Measurements from ENCODE around the gene ING1.
"Not testable (repeated sequence)": the region's sequence is repeated elsewhere in the genome, so short reads cannot be mapped to it uniquely, and the experiment has no call there.

Gene ING1, protein sequence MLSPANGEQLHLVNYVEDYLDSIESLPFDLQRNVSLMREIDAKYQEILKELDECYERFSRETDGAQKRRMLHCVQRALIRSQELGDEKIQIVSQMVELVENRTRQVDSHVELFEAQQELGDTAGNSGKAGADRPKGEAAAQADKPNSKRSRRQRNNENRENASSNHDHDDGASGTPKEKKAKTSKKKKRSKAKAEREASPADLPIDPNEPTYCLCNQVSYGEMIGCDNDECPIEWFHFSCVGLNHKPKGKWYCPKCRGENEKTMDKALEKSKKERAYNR

DNA sequence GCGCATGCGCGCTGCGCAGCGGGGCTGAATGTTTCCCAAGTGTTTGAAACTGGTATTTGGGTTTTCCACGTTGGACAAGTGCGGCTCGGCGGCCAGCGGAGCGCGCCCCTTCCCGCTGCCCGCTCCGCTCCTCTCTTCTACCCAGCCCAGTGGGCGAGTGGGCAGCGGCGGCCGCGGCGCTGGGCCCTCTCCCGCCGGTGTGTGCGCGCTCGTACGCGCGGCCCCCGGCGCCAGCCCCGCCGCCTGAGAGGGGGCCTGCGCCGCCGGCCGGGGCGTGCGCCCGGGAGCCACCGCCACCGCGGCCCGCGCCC, at the start of gene ING1:
Gene ING1 (plus strand): TSS at position 59 of the 311 bp plus-strand sequence. CDS start 450 bp downstream, outside the sequence.
- DNase-seq (ENCODE audit: low spot score), result no peak

- DNase-seq (ENCODE audit: low spot score), result no peak
These were observed 49.5 kb upstream of the ING1 start for GRCh38 chr13:110664041-110664440.

DNA sequence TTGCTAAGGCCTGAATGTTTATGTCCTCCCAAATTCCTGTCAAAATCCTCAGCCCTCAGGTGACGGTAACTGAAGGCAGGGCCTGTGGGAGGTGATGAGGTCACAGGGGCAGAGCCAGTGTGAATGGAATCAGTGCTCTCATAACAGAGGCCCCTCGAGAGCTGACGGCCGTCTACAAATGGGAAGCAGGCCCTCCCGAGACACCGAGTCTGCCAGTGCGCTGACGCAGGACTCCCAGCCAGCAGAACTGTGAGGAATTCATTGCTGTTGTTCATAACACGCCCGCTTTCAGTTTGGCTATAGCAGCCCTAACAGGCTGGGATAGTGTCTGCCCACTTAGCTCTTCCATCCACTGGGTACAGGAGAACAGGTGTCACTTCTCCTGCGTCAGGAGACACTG, 48.8 kb upstream of the ING1 start:
- DNase-seq (ENCODE audit: low spot score), result no peak

- DNase-seq (ENCODE audit: low spot score), result no peak
These were observed 47.8 kb upstream of the ING1 start for GRCh38 chr13:110665491-110666254.

DNA sequence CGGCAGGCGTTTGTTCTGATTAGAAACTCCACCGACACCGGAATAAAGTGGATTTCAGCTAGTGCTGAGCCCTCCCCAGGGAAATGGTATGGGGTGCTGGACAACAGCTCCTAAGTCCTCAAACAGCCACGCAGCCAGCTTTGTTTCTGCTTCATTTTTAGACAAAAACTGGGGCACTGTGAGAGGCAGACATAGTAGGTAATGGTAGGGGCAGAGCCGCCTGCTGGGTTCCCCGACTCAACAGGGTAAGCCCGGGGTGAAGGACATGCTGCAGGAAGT, 47.3 kb upstream of the ING1 start:
- no peak for DNase-seq (ENCODE audit: low spot score)

- no peak for DNase-seq (ENCODE audit: low spot score)
These were observed 44.5 kb upstream of the ING1 start for GRCh38 chr13:110669036-110669435.

- not testable (repeated sequence) for DNase-seq (ENCODE audit: low spot score)
These were observed 43.7 kb upstream of the ING1 start for GRCh38 chr13:110669814-110670213.

- no peak for DNase-seq (ENCODE audit: low spot score)
These were observed 36.6 kb upstream of the ING1 start for GRCh38 chr13:110676595-110677587.

DNA sequence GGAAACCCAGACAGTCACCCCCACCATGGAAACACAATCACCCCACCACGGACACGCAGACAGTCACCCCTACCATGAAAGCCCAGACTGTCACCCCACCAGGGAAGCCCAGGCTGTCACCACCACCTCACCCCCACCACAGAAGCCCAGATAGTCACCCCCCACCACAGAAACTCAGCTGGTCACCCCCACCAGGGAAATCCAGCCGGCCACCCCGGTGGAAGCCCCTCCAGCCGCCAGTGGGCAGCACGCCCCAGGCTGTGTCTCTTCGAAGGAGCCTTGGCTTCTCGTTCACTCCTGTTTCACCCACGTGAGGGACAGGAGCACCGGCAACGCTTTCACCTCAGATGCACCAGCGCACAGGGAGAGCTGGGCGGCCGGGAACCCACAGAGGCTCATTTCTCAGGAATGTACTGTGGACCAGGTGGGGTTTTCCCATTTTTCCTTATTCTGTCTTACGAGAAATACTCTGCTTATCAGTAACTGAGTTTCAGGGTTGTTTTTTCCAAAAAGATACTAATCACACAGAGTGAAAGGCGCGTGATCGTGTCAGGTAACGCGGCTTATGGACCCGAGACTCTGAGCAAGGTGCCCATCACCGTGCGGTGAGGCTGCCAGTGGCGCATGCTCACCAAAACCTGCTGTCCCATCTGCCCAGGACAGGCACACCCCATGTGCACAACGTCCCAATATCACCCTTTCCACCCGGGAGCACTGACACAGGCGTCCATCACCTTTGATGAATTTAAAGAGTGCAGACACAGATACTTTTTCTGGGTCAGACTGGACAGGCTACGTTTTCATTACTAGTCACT, 35.6 kb upstream of the ING1 start:
- DNase-seq (ENCODE audit: low spot score), result no peak

GRCh38 chr13:110680852-110681251, 32.6 kb upstream of the ING1 start:
- DNase-seq (ENCODE audit: low spot score), result peak; percentile 19

DNA sequence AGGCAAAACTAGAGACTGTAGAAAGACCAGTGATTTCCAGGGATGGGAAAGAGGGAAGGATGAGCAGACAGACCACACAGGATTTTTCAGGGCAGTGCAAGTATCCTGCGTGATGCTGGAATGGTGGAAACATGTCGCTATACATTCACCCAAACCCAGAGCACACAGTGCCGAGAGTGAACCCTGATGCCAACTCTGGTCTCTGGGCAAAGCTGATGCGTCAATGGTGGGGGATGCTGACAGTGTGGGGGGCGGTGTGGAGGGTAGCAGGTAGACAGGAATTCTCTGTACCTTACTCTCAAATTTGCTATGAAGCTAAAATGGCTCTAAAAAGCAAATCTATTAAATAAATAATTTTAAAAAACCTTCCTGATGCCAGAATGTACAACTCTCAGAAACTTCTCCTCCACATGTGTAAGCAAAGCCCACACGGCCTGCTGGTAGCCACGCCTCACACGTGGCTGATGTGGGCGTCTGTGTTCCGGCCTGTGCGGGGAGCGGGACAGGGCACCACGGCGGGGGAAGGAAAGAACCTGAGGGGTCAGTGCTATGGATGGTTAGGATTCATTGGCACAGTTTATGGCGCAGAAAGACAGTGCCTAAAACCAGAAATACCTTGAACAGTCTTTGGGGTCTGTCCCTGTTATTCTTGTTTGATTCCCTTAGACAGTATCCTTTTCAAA, 31.5 kb upstream of the ING1 start:
- DNase-seq (ENCODE audit: low spot score), result no peak

DNA sequence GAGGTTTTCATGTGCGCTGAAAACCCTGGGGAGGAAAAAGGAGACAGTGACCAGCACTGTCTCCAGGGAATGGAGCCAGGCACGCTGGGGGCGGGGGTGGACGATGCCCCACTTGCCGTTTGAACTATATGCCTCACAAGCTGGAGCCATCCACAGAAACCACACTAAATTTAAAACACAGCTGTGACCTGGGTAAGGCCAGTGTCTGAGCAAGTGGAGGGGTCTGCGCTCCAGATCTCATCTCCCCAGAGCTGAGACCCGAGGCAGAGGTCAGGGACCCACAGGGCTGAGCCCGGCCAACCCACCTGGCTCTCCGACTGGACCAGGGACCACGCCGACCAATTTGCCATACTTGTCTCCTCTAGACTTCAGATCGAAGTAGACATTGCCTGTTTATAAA, 30.8 kb upstream of the ING1 start:
- no peak for DNase-seq (ENCODE audit: low spot score)

GRCh38 chr13:110683203-110683883, 30.2 kb upstream of the ING1 start:
- no peak for DNase-seq (ENCODE audit: low spot score)

DNA sequence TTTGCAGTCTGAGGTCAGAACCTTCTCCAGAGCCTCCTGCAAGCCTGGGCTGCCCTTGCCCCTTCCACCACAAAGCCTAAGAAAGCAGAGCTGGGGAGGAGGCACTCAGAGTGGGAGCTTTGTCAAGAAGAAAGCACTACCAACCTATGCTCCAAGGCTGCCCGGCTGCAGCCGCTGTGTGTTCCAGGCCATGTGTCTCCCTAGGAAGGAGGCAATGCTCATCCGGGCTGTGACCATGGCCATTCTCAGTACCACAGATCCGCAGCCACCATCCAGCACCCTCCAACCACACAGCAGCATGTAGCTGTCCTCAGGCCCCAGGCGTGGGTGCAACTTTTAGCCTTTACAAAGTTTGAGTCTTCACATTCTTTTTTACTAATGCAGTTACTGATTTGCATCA, 29.6 kb upstream of the ING1 start:
- DNase-seq (ENCODE audit: low spot score), result no peak

DNA sequence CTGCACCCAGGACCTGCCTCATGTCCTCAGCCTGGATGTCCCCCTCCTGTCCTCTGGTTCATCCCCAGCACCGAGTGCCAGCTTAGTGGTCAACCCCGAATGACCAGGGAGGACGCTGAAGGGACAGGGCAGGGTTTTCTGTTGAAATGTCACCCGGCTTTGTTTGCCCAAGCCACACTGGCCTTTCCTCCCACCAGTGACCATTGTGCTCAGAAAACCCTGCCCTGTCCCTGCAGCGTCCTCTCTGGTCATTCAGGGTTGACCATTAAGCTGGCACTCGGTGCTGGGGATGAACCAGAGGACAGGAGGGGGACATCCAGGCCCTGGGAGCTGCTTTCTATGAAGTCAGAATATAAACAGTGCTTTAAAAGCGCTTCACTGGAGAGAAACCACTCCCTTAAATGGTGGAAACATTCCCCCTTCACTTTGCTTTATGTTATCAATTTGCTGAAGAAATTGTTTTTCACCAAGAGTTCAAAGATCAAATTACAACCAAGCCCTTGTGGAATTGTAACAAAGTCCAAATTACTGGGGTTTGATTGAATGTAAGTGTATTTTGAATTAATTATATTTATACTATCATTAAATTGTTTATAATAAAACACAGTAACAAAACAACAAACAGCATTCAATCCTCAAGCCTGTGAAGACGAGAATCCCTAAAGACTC, 29.0 kb upstream of the ING1 start:
- no peak for DNase-seq (ENCODE audit: low spot score)

DNA sequence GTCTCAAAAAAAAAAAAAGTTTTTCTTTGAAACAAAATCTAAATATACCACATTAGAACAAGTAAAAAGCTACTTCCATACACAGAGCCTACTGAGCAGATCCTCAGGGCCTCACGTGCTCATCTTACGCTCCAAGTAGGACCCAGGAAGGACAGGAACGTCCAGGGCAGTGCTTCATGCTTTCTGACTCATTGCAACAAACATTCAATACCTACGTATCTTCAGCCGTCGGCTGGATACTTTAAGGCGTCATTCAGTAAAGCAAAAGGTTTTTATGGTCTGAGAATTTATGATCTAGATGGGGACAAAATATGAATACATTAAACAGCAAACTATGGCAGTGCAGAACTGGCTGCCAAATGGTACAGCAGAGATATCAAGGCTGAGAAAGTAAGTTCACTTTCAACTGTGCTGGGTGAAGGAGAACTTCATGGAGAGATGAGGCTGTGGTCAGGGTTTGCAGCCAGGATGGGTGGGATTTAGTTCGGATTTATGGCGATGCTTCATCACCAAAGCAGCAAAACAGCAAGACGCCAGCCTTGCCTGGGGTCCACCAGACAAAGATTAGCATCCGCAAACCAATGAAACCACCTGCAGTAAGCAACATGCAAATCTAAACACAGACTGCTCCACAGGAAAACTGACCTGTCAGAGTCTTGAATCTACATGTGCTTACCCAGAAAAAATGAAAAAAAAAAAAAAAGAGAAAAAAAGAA, 28.0 kb upstream of the ING1 start:
- DNase-seq (ENCODE audit: low spot score), result no peak

GRCh38 chr13:110687736-110688135, 25.8 kb upstream of the ING1 start:
- DNase-seq (ENCODE audit: low spot score), result no peak

- no peak for DNase-seq (ENCODE audit: low spot score)
These were observed 24.5 kb upstream of the ING1 start for GRCh38 chr13:110689041-110689440.

GRCh38 chr13:110689711-110690110, 23.8 kb upstream of the ING1 start:
- DNase-seq (ENCODE audit: low spot score), result no peak

DNA sequence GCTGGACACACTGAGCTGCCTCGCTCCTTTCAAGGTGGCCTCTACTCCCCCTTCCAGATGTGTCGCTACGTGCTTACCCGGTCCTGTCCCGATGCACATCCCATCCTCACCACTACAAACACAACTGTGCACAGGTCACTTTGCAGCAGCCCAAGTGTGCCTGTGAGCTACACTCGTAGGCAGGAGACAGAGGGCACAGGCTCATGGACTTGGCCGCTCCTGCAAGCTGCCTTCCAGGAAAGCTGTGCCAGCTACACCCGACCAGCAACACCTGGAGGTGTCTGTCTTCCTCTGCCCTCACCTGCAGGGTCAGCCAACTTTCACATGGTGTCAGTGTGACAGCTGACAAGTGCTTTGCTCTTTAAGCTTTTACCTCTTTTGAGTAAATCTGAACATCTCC, 23.0 kb upstream of the ING1 start:
- no peak for DNase-seq (ENCODE audit: low spot score)

All from AG08395 (cell line).